Fibroblast of lung (primary cell): ENCODE data around the gene THPO. TPM values are rescaled to one million over a fixed set of nuclear protein-coding genes. Genes with fewer than 3 reads are reported as not detected.

ENCODE experiments used
- DNase-seq, 2 donors: peaks; one replicate each; pipeline versions ENCODE4 v3.0.0 to v3.0.0-alpha.2; 2010; ENCODE audit warnings: low read depth in 2 of 2
- H2AFZ ChIP-seq: 2 replicates; pipeline ENCODE4 v1.5.1; 2012; ENCODE audit warnings: low read length, control low read depth, inconsistent platforms
- H3K27ac ChIP-seq: 2 replicates; pipeline ENCODE4 v1.5.1; 2011; ENCODE audit warnings: low read length, control low read depth; ENCODE audit not compliant: insufficient read depth
- H3K27me3 ChIP-seq: 2 replicates; pipeline ENCODE4 v1.5.1; 2011; ENCODE audit warnings: mild to moderate bottlenecking, low read length; ENCODE audit not compliant: control insufficient read depth, insufficient read depth
- H3K36me3 ChIP-seq: 2 replicates; pipeline ENCODE4 v1.5.1; 2011; ENCODE audit warnings: low read length; ENCODE audit not compliant: control insufficient read depth, insufficient read depth
- H3K4me1 ChIP-seq: 2 replicates; pipeline ENCODE4 v1.5.1; 2011; ENCODE audit warnings: low read length; ENCODE audit not compliant: control insufficient read depth, insufficient read depth; ENCODE audit errors: extremely low read depth
- H3K4me2 ChIP-seq: 2 replicates; pipeline ENCODE4 v1.5.1; 2011; ENCODE audit warnings: low read length, control low read depth; ENCODE audit not compliant: insufficient read depth; ENCODE audit errors: extremely low read depth
- H3K4me3 ChIP-seq, 4 experiments: fragments of 200-600 bp in 1 of 4; sonication (generic) in 1 of 4; replicated peaks in 1 of 4; 2 replicates each; pipeline ENCODE4 v1.5.1; 2011 to 2016; ENCODE audit warnings: low read length in 4 of 4, low read depth in 3 of 4, mild to moderate bottlenecking in 3 of 4, control low read depth in 2 of 4, inconsistent platforms in 1 of 4, mixed read lengths in 1 of 4; ENCODE audit not compliant: insufficient read depth in 1 of 4; ENCODE audit errors: control extremely low read depth in 1 of 4
- H3K79me2 ChIP-seq: 2 replicates; pipeline ENCODE4 v1.5.1; 2012; ENCODE audit warnings: mild to moderate bottlenecking, low read length, inconsistent platforms; ENCODE audit not compliant: control insufficient read depth, insufficient read depth
- H3K9ac ChIP-seq: 2 replicates; pipeline ENCODE4 v1.5.1; 2011; ENCODE audit warnings: mild to moderate bottlenecking, low read length, control low read depth; ENCODE audit not compliant: insufficient read depth
- H3K9me3 ChIP-seq: 2 replicates; pipeline ENCODE4 v1.5.1; 2012; ENCODE audit warnings: low read depth, low read length; ENCODE audit not compliant: control insufficient read depth, insufficient read depth
- H4K20me1 ChIP-seq: 2 replicates; pipeline ENCODE4 v1.5.1; 2011; ENCODE audit warnings: low read length; ENCODE audit not compliant: control insufficient read depth, insufficient read depth; ENCODE audit errors: extremely low read depth
- CTCF ChIP-seq, 2 donors: IDR thresholded peaks in 1 of 2; conservative IDR thresholded peaks in 1 of 2; 1 replicate in 1 of 2; 2 replicates in 1 of 2; pipeline ENCODE4 v1.5.1; 2011 to 2012; ENCODE audit warnings: low read length in 2 of 2, control low read depth in 1 of 2, inconsistent platforms in 1 of 2, low read depth in 1 of 2, mild to moderate bottlenecking in 1 of 2
- EZH2 ChIP-seq: IDR thresholded peaks from 2 replicates; pipeline ENCODE4 v1.5.1; 2012; ENCODE audit warnings: low read length, control low read depth, mild to moderate bottlenecking; ENCODE audit errors: missing control alignments
- polyA plus RNA-seq, 2 donors: library from polyadenylated mRNA; depleted of rRNA in 1 of 2; stranded (reverse) in 1 of 2; unstranded in 1 of 2; fragments of >200 nt; gene quantifications; 2 replicates each; pipeline ENCODE4 v1.2.1, GENCODE V29; 2011 to 2012; ENCODE audit warnings: missing spikeins in 1 of 2
- total RNA-seq: library from RNA; depleted of rRNA; stranded (reverse); fragments of >200 nt; gene quantifications from 2 replicates; pipeline ENCODE4 v1.2.1, GENCODE V29; 2014

The THPO gene
- total and polyA plus RNA-seq, 2 donors (not counting 1 experiment from before 2014, with no cell fraction given): 0.27 to 0.50 TPM

GRCh38 chr3:184322731-184323487, 55.1 kb downstream of the THPO start:
- Histone ChIP-seq H4K20me1 (no peaks in the 10 kb centered on the region), H3K4me3 (no peak overlapping the region), H3K9me3 (no peaks in the 10 kb centered on the region), H3K27ac (no peak overlapping the region), H3K79me2 (peaks cover 84% of the 10 kb centered on the region), H2AFZ (no peak overlapping the region), H3K9ac (no peak overlapping the region), H3K4me2 (no peak overlapping the region), H3K36me3 (peaks cover 64% of the 10 kb centered on the region), H3K4me1 (peaks cover 18% of the 10 kb centered on the region), H3K27me3 (no peaks in the 10 kb centered on the region)
- TF ChIP-seq EZH2 (no peak), CTCF (conservative IDR thresholded peaks at IDR 0.05 in 1 of 2, IDR thresholded peaks at IDR 0.05 in 1 of 2; ENCODE audit: low read depth in 1 of 2, low read length in 2 of 2) (no peak)
- no peak for DNase-seq

Other genes with a start within 250 kb of the THPO start
- 23.4 and 26.9 TPM in 2 replicates for gene EIF2B5, start 242.8 kb downstream of the THPO start, total RNA-seq
- 23.8 and 26.7 TPM in 2 replicates for gene EIF2B5, start 242.8 kb downstream of the THPO start, polyA plus RNA-seq
- 32.4 and 33.7 TPM in 2 replicates for gene DVL3, start 222.8 kb downstream of the THPO start, total RNA-seq
- 16.5 and 19.8 TPM in 2 replicates for gene DVL3, start 222.8 kb downstream of the THPO start, polyA plus RNA-seq
- 362 and 430 TPM in 2 replicates for gene AP2M1, start 203.4 kb downstream of the THPO start, total RNA-seq
- gene AP2M1, start 203.4 kb downstream of the THPO start, polyA plus RNA-seq: 746 and 902 TPM in 2 replicates
- 63.9 and 65.1 TPM in 2 replicates for gene ABCF3, start 192.0 kb downstream of the THPO start, total RNA-seq
- gene ABCF3, start 192.0 kb downstream of the THPO start, polyA plus RNA-seq: 31.3 and 40.2 TPM in 2 replicates
- gene VWA5B2, start 148.6 kb downstream of the THPO start, total RNA-seq: not detected in 2 replicates
- not detected in 2 replicates for gene VWA5B2, start 148.6 kb downstream of the THPO start, polyA plus RNA-seq
- gene ALG3, start 129.2 kb downstream of the THPO start, total RNA-seq: 21.6 and 26.7 TPM in 2 replicates
- 27.2 and 36.8 TPM in 2 replicates for gene ALG3, start 129.2 kb downstream of the THPO start, polyA plus RNA-seq
- gene EEF1AKMT4, start 128.5 kb downstream of the THPO start, total RNA-seq: 1.2 and 2.3 TPM in 2 replicates
- gene EEF1AKMT4, start 128.5 kb downstream of the THPO start, polyA plus RNA-seq: 2.1 and 2.3 TPM in 2 replicates
- gene CAMK2N2, start 116.7 kb downstream of the THPO start, total RNA-seq: under 0.01 TPM in 1 of 2 replicates, not detected in the other
- gene CAMK2N2, start 116.7 kb downstream of the THPO start, polyA plus RNA-seq: 0.10 and 0.24 TPM in 2 replicates
- not detected in 2 replicates for gene ECE2, start 102.2 kb downstream of the THPO start, total RNA-seq
- gene ECE2, start 102.2 kb downstream of the THPO start, polyA plus RNA-seq: not detected in 2 replicates
- gene PSMD2, start 79.0 kb downstream of the THPO start, total RNA-seq: 345 and 429 TPM in 2 replicates
- gene PSMD2, start 79.0 kb downstream of the THPO start, polyA plus RNA-seq: 188 and 354 TPM in 2 replicates
- gene EIF4G1, start 63.6 kb downstream of the THPO start, total RNA-seq: 187 and 263 TPM in 2 replicates
- gene EIF4G1, start 63.6 kb downstream of the THPO start, polyA plus RNA-seq: 235 and 349 TPM in 2 replicates
- gene FAM131A, start 40.6 kb downstream of the THPO start, total RNA-seq: 18.5 and 22.3 TPM in 2 replicates
- gene FAM131A, start 40.6 kb downstream of the THPO start, polyA plus RNA-seq: 9.3 and 13.4 TPM in 2 replicates
- 1.8 and 3.1 TPM in 2 replicates for gene CLCN2, start 16.6 kb downstream of the THPO start, total RNA-seq
- gene CLCN2, start 16.6 kb downstream of the THPO start, polyA plus RNA-seq: 0.93 and 1.7 TPM in 2 replicates
- gene POLR2H, start 16.5 kb downstream of the THPO start, total RNA-seq: 59.6 and 62.4 TPM in 2 replicates
- 100 and 124 TPM in 2 replicates for gene POLR2H, start 16.5 kb downstream of the THPO start, polyA plus RNA-seq
- 1.3 and 4.8 TPM in 2 replicates for gene CHRD, start 1.8 kb upstream of the THPO start, total RNA-seq
- gene CHRD, start 1.8 kb upstream of the THPO start, polyA plus RNA-seq: 0.46 and 1.3 TPM in 2 replicates
- gene EPHB3, start 183.6 kb upstream of the THPO start, total RNA-seq: 3.9 and 7.6 TPM in 2 replicates
- gene EPHB3, start 183.6 kb upstream of the THPO start, polyA plus RNA-seq: 1.6 and 2.2 TPM in 2 replicates